Osteoblast (primary cell): ENCODE measurements around the gene PAPOLA. TPM values are rescaled to one million over a fixed set of nuclear protein-coding genes. Genes with fewer than 3 reads are reported as not detected.

ENCODE experiments used
- total RNA-seq: library from RNA; depleted of rRNA; stranded (reverse); fragments of >200 nt; gene quantifications from 2 replicates; pipeline ENCODE4 v1.2.3, GENCODE V29; 2012

PAPOLA gene
- total RNA-seq, 1 donor: 106 TPM

Other genes starting within 250 kb of the PAPOLA start
- 0.59 and 0.72 TPM in 2 replicates for gene BDKRB1, start 246.2 kb upstream of the PAPOLA start, total RNA-seq
- gene ATG2B, start 139.0 kb upstream of the PAPOLA start, total RNA-seq: 35.1 and 43.0 TPM in 2 replicates
- 22.4 and 26.8 TPM in 2 replicates for gene GSKIP, start 138.9 kb upstream of the PAPOLA start, total RNA-seq
- 0.29 and 1.4 TPM in 2 replicates for gene AK7, start 110.3 kb upstream of the PAPOLA start, total RNA-seq